Epithelial cell of esophagus (primary cell): ENCODE results near the gene CDH4.
A peak's percentile ranks its signal among the peaks of the same experiment; 100 is the strongest.

Experiments used
- DNase-seq: peaks from one replicate; pipeline ENCODE4 v3.0.0; 2010; ENCODE audit warnings: low read depth
- H3K4me3 ChIP-seq: 2 replicates; pipeline ENCODE4 v1.5.1; 2011; ENCODE audit warnings: mild to moderate bottlenecking, low read length, control low read depth
- CTCF ChIP-seq: IDR thresholded peaks from 2 replicates; pipeline ENCODE4 v1.5.1; 2011; ENCODE audit warnings: low read depth, mild to moderate bottlenecking, low read length, control low read depth, inconsistent platforms; ENCODE audit not compliant: insufficient read depth; ENCODE audit errors: missing control alignments

The CDH4 gene

GRCh38 chr20:61780066-61780465 lies 528.0 kb downstream of the CDH4 start:
- DNase-seq = no peak
- H3K4me3 ChIP-seq = no peak overlapping the region
- no peak for TF ChIP-seq CTCF

- H3K4me3 ChIP-seq = no peak overlapping the region
- TF ChIP-seq CTCF = no peak
- DNase-seq = no peak
Observed at GRCh38 chr20:61784801-61785566, 532.9 kb downstream of the CDH4 start.

DNA sequence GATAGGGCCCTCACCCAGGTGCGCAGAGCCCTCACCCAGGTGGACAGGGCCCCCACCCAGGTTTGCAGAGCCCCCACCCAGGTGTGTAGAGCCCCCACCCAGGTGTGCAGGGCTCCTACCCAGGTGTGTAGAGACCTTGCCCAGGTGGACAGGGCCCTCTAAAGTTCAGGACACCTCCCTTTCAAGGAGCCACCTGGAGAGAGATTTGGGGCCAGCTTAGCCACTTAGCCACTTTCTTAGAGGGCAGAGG lies 533.4 kb downstream of the CDH4 start:
- H3K4me3 ChIP-seq = no peak overlapping the region
- no peak for TF ChIP-seq CTCF
- DNase-seq = no peak

GRCh38 chr20:61786230-61786629 lies 534.2 kb downstream of the CDH4 start:
- DNase-seq = no peak
- no peak for TF ChIP-seq CTCF
- H3K4me3 ChIP-seq = no peak overlapping the region

GRCh38 chr20:61788343-61788742 lies 536.3 kb downstream of the CDH4 start:
- no peak for TF ChIP-seq CTCF

GRCh38 chr20:61789329-61789728 lies 537.3 kb downstream of the CDH4 start:
- H3K4me3 ChIP-seq = no peak overlapping the region
- no peak for TF ChIP-seq CTCF
- peak; percentile 60 for DNase-seq

More at GRCh38 chr20:61788343-61788742, 536.3 kb downstream of the CDH4 start:
- no peak for DNase-seq
- H3K4me3 ChIP-seq = no peak overlapping the region

DNA sequence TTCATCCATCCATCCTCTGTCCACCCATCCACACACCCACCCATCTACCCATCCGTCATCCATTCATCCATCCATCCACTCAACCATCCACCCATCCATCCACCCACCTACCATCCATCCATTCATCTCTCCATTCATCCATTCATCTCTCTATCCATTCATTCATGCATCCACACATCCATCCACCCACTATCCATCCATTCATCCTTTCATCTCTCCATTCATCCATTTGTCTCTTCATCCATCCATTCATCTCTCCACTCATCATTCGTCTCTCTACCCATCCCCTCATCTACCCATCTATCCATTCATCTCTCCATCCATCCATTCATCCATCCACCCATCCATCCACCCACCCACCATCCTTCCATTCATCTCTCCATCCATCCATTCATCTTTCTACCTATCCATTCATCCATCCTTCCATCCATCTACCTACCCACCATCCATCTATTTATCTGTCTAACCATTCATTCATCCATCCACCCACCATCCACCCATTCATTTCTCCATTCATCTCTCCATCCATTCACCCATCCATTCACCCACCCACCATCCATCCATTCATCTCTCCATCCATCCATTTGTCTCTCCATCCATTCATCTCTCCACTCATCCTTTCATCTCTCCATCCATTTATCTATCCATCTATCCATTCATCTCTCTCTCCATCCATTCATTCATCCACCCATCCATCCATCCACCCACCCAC lies 538.2 kb downstream of the CDH4 start:
- no peak overlapping the region for H3K4me3 ChIP-seq
- DNase-seq = no peak
- TF ChIP-seq CTCF = no peak
